NOMO-1 treated with dmso at 0.1 percent for 144 hours (cell line): ENCODE measurements around the gene SPATA31E1.
A peak's percentile ranks its signal among the peaks of the same experiment; 100 is the strongest.
"Not testable (repeated sequence)": the region's sequence is repeated elsewhere in the genome, so short reads cannot be mapped to it uniquely, and the experiment has no call there.

Source experiments
- DNase-seq: peaks from one replicate; lab custom pipeline; 2025; ENCODE audit not compliant: unreplicated experiment; lab: John Stamatoyannopoulos, UW

The SPATA31E1 gene

DNA sequence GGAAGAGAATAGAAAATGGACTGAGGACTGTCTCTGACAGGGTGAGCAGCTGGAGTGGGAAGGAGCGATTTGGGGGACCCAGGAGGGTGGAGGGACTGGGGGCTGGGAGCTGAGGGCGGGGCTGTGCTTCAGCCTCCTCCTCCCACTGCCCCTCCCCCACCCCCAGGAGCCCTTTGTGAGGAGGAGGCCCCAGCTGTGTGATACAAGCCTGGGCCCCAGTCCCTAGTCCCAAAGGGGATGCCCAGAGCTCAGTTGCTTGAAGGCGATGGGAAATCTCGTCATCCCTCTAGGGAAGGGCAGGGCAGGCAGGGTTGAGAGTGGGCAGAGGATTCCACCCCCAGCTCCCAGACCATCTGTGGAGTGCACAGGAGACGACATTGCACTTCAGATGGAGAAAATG, at the start of gene SPATA31E1:
Gene SPATA31E1, plus strand, starts transcription at position 251 of the 400 bp plus-strand sequence. Its CDS starts 15 bp downstream, at position 266.
- no peak for DNase-seq

DNA sequence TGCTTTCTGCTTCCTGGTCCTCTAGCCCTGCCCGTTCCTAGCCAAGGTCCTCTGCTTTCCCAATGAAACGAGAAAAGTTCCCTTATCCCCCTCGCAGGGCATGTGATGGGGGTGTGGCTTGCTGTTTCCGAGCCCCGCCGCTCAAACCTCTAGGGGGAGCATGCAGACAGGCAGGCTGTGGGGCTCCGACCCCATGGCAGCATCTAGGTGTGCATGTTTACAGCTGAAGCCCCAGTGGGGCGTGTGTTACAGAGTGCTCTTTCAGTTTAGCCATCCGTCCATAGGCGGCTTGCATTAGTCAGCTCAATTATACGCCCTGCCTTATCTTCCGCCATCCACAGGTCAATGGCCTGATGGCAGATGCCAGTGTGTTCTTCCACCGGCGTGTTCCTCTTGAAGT, 48.3 kb upstream of the SPATA31E1 start:
- no peak for DNase-seq

DNA sequence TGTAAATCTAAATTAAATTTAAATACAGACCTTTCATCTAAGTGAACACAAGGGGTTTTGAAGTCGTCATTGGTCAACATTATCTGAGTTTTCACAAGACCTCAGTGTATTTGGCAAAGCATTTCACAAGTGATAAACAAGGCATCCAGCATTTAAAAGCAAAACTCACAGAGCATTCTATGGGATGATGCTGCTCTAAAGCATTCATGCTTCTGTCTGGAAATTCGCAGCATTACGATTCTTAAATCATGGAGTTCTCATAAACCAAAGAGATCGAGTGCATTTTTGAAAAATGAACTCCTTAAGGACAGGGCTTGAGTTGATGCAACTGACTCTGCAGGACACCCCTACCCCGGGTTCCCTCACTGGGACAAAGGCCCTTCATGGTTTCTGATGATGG, 46.1 kb upstream of the SPATA31E1 start:
- no peak for DNase-seq

DNA sequence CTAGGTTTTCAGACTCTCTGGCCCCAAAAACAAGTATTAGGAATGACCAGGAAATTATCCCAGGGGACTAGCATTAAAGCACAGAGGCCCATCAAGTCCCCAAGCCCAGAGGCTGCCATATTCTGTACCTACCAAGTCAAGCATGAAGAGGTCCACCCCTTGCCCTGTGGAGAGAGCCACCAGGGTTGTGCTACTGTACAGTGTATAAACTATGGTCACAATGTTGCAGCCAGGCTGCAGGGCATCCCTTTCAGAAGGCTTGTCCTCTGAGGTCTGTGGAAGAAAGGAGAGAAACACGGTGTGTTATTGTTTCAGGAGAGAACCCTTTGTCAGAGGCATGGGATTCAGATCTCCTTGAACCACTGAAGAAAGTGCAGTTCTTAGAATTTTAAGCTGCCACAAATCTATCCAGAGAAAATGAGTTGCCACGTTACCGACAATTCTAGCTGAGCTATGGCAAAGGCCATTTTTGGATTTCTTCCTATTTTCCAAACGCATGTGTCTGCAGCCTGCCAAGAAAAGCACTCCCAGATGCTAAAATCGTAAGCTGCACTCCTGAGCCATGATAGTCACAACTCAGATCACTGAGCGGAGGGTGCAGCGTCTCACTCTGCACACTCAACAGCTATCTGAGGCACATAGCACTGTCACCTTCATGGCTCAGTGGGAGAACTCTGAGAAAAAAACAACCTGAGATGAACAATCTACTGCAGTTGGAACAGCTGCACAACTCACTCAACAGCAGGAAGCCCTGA, 45.5 kb upstream of the SPATA31E1 start:
- no peak for DNase-seq

DNA sequence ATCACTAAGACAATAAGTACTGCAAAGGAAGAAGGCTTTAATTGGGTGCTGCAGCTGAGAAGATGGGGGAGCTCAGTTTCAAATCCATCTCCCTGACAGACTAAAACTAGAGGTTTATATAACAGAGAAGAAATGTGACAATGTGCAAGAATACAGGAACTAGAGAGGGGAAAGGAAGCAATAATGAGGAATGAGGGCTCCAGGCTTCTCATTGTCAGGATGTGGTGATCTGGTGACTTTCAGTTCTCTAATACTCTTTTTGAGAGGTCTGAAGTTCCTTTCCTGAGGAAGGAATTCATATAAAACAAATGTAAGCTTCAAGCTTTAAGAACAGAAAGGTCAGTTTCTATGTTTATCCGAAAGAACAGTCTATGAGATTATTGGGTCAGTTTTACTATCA, 42.5 kb upstream of the SPATA31E1 start:
- peak; percentile 8 for DNase-seq

DNA sequence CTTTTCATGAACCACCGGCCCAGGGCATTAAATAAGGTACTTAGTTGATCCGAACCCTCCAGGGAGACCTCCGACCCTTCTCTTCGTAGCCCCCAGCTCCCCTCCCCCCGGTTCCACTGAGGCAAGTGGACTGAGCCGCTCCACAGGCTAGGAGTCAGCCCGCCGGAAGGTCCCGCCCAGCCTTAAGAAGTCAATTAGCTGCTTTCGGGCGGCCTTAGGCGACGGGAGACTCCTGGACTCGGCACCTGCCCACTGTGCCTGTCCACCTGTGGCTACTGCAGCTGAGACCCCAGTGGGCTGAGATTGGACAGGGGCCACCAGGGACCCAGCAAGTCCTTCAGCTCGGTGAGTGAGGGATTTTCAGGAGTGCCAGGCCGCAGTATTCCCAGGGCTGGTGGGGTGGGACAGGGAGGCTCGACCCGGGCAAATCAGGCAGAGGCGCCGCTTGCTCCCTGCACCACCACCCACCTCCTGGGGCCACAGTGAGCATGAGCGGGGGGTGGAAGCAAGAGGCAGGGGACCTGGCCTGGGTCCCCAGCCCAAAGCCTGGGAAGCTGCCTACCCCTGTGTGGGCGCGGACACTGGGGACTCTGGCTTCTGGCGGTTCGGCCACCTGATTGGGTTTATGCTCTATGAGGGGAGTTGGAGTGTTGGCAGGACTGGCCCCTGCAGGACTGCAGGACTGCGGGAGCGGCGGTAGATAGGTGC, 39.6 kb upstream of the SPATA31E1 start:
- DNase-seq, result no peak

DNA sequence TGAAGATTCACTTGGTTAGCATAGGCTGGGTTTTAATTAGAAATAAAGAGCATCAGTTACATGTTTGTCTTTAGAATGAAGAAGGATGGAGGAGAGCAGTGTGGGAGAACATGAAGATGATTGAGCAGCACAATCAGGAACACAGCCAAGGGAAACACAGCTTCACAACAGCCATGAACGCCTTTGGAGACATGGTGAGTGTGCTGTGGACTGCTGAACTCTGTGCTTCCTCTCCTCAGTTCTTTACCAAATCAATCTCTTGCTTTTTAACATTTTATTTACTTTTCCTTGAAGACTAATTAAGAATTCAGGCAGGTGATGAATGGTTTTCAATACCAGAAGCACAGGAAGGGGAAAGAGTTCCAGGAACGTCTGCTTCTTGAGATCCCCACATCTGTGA, 38.2 kb upstream of the SPATA31E1 start:
- no peak for DNase-seq

DNA sequence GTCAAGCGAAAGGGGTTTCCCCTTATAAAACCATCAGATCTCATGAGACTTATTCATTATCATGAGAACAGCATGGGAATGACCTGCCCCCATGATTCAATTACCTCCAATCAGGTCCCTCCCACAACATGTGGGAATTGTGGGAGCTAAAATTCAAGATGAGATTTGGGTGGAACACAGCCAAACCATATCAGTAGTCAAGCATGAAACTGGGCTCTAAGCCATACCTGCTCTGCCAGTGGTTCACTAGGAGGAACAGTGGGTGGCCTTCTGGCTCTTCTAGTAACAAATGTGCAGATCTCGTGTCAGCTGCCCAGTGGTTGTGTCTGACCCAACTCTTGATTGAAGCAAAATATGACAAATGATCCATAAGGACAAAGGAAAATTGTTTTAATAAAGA, 34.9 kb upstream of the SPATA31E1 start:
- DNase-seq, result not testable (repeated sequence)

DNA sequence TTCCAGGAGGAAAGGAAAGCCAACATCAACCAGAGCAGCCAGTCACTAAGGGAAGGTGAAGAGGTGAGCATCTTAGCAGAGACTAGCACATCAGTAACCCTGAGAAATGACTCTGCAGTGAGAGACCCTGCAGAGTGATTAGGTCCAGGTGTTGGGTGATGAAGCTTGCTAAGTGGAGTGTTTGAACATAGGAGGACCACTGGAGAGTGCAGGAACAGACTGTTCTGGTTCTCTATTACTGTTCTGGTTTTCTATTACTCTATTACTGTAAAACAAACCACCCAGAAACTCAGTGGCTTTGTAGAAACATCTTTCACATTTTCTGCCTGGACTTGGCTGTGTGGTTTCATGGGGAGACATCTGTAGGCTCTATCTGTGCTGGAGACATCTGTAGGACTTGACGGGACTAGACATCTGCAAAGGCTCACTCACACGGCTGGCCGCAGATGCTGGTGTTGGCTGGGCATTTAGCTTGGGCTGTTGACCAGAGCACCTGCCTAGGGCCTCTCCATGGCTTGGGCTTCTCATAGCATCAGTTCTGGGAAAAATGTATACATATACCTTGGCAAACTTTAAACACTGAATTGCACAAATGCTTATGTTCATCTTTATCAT, 33.4 kb upstream of the SPATA31E1 start:
- DNase-seq, result no peak

DNA sequence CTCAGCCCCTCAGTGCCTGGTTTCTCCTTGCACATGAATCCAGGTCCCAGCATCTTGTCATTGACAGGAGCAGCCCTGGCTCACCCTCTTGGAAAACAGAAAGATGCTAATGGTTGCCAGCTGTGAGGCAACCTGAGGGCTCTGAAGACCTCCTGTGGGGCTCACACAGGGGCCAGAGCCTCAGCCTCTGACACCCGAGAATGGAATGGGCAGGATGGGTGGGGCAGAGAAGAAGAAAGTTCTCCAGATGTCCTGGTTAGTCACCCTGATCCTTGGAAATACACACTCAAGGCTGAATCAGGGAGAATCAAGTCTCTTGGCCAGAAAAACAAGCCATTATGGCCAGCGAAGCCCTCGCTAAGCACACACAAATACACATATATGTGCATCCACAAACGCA, 32.3 kb upstream of the SPATA31E1 start:
- DNase-seq, result no peak

DNA sequence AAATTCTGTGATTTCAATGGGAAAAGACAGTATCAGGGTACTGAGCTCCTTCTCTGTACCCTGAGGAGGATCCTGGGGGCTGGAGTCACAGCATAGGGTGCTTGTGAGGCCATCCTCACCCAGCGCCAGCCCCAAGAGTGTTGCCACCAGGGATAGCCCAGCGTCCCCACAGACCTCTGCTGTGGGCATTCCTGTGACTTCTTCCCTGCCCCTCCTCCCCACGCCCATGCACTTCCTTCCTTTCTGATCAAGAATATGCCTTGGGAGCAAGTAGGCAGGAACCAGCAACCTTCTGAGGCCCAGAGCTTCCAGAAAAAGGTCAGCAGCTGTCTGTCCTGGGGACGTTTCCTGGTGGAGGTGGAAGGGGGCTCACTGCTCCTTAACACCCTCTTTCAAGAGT, 31.5 kb upstream of the SPATA31E1 start:
- DNase-seq, result not testable (repeated sequence)

DNA sequence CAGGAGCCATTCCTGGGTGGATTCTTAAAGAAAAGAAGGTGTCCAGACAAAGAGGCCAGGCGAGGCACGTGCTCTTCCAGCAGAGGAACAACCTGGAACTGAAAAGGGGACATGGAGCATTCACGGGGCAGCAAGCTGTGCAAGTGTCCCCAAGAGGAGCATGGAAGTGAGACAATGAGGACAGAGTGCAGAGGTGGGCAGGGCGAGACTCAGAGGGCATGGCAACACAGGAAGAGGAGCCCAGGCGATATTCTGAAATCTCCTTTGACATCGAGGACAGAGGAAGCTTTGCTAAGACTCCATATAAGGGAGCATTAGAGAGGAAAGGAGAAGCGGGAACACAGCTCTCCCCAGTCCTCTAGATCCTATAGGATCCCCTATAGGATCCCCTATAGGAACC, 29.4 kb upstream of the SPATA31E1 start:
- DNase-seq, result no peak

DNA sequence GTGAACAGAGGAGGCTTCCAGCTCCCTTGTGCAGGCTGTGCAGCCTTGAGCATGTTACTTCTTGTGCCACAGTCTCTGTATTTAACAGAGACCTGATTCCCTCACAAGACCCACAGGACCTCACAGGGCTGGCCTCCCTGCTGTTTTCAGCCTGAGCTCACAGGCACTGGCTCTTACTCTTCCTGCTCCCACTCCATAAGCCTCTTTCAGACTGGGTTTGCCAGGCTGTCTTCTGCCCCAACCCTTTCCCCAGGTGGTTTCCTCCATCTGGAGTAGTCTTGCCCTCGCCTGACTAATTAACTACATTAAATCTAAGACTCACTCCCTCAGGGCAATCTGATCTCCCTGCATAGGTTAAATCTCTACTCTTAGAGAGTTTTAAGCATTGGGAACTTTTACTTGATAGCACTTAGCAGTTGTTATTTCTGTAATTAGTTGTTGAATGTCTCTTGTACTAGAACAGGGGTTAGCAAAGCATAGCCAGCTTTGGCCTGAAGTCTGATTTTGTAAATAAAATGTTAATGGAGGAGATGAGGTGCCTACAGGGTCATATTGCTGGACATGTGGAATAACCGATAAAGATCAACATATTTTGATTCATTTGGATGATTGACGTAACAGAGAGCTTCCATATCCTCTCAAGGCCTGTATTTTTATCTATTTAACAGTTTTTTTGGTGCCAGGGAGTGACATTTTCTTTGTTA, 28.6 kb upstream of the SPATA31E1 start:
- DNase-seq, result no peak

DNA sequence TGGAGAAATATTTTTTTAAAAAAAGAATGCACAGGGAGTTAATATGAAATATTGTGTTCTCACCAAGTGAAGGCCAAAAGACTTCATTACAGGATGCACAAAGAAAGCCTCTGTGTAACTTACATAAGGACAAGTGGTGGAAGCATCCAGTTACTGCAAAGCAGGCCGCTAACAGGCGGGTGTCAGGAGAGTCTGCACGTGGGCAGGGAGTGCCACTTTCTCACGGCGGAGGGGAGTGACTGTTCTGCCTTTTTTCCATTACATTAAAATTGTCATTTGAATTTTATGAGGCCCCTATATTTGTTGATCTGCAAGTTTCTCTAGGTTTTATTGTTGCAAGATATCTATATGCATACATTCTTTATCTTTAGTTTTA, 28.1 kb upstream of the SPATA31E1 start:
- DNase-seq, result no peak

DNA sequence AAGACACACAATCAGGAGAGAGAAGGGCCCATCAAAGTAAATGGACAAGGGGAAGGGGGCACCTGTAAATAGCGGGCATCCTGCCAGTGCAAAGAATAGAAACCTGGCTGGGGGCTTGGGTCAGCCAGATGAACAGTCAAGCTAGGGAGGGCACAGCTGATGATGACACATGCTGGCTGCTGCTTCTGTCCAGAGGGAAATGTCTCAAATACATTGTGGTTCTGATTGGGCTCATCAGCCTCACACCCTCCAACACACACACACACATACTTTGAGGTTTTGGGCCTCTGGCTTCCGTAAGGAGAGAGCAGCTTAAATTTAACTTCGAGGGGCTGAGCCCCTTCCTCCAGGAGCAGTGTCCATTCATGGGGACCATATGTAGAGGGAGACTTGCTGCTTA, 27.6 kb upstream of the SPATA31E1 start:
- DNase-seq, result no peak

DNA sequence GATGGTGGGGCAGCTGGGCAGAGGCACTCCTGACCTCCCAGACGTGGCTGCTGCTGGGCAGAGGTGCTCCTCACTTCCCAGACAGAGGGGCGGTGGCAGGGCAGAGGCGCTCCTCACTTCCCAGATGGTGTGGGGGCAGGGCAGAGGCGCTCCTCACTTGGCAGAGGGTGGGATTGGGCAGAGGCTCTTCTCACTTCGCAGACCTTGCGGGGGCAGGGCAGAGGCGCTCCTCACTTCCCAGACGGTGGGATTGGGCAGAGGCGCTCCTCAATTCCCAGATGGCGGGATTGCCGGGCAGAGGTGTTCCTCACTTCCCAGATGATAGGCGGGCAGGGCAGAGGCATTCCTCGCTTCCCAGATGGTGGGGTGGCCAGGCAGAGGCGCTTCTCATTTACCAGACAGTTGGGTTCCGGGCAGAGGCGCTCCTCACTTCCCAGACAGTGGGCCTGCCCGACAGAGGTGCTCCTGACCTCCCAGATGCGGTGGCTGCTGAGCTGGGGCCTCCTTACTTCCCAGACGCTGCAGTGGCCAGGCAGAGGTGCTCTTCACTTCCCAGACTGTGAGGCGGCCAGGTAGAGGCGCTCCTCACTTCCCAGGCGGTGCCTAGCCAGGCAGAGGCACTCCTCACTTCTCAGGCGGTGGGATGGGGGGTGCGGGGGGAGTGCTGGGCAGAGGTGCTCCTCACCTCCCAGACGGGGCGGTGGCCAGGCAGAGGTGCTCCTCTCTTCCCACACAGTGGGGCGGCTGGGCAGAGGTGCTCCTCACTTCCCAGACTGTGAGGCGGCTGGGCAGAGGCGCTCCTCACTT, 25.3 kb upstream of the SPATA31E1 start:
- no peak for DNase-seq

DNA sequence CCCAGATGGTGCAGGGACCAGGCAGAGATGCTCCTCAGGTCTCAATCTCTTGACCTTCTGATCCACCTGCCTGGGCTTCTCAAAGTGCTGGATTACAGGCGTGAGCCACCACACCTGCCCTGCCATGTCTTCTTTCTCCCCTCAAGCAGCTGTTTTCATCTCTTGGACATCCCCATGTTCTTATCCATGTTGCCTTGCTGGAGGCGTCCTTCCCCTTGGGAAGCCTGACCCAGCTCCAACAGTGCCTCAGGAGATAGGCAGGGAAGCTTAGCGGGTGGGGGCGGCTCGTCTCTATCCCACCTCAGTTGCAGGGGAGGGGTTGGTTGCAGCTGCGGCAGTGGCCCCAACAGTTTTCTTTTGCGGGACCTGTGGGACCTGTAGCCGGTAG, 24.7 kb upstream of the SPATA31E1 start:
- DNase-seq, result no peak

DNA sequence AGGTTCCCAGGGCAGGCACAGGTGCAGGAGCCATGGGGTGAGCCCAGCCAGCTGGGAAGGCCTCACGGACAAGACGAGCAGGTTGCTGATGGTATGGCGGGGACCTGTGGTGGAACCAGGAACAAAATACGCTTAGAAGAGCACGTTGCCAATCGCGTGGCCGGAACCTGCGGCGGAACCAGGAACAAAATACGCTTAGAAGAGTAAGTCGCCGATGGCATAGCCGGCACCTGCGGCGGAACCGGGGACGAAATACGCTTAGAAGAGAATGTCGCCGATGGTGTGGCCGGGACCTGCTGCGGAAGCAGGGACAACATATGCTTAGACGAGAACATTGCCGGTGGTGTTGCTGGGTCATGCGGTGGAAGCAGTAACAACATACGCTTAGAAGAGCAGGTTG, 23.5 kb upstream of the SPATA31E1 start:
- no peak for DNase-seq

DNA sequence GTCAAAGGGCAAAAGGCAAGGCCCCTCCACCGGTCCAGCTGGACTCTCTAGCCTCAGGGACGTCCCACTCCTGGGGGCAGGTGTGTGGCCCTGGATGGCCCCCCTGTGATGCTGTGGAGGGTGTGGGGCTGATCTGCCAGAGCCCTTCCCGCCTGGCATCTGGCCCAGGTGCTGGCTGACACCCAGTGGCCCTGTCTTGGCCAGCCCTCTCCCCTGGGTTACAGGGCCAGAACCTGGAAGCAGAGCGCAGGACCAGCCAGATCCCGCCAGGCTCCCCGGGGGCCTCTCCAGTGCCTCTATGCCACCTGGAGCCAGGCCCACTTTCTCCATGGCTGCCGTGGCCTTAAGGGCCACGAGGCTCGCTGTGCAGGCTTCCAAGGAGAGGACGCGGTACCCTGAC, 22.9 kb upstream of the SPATA31E1 start:
- no peak for DNase-seq

DNA sequence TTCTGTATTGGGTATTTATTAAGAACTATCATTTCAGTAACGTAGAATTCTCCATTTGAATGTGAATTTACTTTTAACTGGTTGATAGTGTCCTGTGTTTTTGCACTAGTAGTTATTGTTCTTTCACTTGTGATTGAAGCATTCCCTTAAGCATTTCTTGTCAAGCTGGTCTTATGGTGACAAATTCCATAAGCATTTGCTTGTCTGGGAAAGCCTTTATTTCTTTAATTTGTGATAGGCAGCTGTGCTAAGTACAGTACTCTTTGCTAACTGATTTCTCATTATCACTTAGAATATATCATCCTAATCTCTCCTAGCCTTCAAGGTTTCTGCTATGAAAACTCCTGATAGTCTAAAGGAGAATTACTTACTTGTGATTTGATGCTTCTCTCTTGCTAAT, 21.3 kb upstream of the SPATA31E1 start:
- DNase-seq, result no peak
